ENCODE data around the gene ZNF619. TPM values are rescaled to one million over a fixed set of nuclear protein-coding genes. Genes with fewer than 3 reads are reported as not detected.

Gene ZNF619
- total and polyA plus RNA-seq, 9 of the 15 experiments (the other 6 are each of a cell fraction or from before 2014, with no cell fraction given): 1.3 to 9.1 (median 6.3) TPM

GRCh38 chr3:40463579-40463978, 13.3 kb upstream of the ZNF619 start (continued):
- TF ChIP-seq CTBP1 (IDR thresholded peaks at IDR 0.05; ENCODE audit: borderline replicate concordance) (no peak), ZNF324 (CRISPR knock-in tag; IDR thresholded peaks at IDR 0.05) (0 out of 2 replicates have a peak, but pooled peaks have one; percentile 9), RAD21 (CRISPR knock-in tag; conservative IDR thresholded peaks at IDR 0.05 in 1 of 2, IDR thresholded peaks at IDR 0.05 in 1 of 2) (no peak), RBM34 (IDR thresholded peaks at IDR 0.05; ENCODE audit: borderline replicate concordance, insufficient read depth, low read length) (no peak), SAFB2 (IDR thresholded peaks at IDR 0.05; ENCODE audit: borderline replicate concordance, low read depth, low read length, severe bottlenecking) (no peak), MAZ (CRISPR knock-in tag; conservative IDR thresholded peaks at IDR 0.05 in 1 of 2, IDR thresholded peaks at IDR 0.05 in 1 of 2) (0 out of 4 replicates have a peak, but pooled peaks of 1 of the 2 experiments have one; percentile 17), CHCHD3 (CRISPR knock-in tag; IDR thresholded peaks at IDR 0.05) (no peak), ZNF23 (CRISPR knock-in tag; IDR thresholded peaks at IDR 0.05) (no peak), POLR2AphosphoS2 (IDR thresholded peaks at IDR 0.05; ENCODE audit: low read length) (peak; percentile 39), EWSR1 (IDR thresholded peaks at IDR 0.05; ENCODE audit: borderline replicate concordance, low read depth, partially characterized antibody) (peak; percentile 29), FOXO4 (CRISPR knock-in tag; IDR thresholded peaks at IDR 0.05) (no peak), UBTF (IDR thresholded peaks at IDR 0.05; ENCODE audit: borderline replicate concordance in 1 of 2, low read depth in 2 of 2, low read length in 2 of 2) (no peak), PKNOX1 (IDR thresholded peaks at IDR 0.05) (no peak)
- TF ChIP-seq, protein P1, sequence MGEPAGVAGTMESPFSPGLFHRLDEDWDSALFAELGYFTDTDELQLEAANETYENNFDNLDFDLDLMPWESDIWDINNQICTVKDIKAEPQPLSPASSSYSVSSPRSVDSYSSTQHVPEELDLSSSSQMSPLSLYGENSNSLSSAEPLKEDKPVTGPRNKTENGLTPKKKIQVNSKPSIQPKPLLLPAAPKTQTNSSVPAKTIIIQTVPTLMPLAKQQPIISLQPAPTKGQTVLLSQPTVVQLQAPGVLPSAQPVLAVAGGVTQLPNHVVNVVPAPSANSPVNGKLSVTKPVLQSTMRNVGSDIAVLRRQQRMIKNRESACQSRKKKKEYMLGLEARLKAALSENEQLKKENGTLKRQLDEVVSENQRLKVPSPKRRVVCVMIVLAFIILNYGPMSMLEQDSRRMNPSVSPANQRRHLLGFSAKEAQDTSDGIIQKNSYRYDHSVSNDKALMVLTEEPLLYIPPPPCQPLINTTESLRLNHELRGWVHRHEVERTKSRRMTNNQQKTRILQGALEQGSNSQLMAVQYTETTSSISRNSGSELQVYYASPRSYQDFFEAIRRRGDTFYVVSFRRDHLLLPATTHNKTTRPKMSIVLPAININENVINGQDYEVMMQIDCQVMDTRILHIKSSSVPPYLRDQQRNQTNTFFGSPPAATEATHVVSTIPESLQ (CRISPR knock-in tag; IDR thresholded peaks at IDR 0.05): no peak
- TF ChIP-seq, protein P2, sequence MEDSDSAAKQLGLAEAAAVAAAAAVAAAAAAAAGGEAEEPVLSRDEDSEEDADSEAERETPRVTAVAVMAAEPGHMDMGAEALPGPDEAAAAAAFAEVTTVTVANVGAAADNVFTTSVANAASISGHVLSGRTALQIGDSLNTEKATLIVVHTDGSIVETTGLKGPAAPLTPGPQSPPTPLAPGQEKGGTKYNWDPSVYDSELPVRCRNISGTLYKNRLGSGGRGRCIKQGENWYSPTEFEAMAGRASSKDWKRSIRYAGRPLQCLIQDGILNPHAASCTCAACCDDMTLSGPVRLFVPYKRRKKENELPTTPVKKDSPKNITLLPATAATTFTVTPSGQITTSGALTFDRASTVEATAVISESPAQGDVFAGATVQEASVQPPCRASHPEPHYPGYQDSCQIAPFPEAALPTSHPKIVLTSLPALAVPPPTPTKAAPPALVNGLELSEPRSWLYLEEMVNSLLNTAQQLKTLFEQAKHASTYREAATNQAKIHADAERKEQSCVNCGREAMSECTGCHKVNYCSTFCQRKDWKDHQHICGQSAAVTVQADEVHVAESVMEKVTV (CRISPR knock-in tag; IDR thresholded peaks at IDR 0.05): no peak
- TF ChIP-seq, protein P3, sequence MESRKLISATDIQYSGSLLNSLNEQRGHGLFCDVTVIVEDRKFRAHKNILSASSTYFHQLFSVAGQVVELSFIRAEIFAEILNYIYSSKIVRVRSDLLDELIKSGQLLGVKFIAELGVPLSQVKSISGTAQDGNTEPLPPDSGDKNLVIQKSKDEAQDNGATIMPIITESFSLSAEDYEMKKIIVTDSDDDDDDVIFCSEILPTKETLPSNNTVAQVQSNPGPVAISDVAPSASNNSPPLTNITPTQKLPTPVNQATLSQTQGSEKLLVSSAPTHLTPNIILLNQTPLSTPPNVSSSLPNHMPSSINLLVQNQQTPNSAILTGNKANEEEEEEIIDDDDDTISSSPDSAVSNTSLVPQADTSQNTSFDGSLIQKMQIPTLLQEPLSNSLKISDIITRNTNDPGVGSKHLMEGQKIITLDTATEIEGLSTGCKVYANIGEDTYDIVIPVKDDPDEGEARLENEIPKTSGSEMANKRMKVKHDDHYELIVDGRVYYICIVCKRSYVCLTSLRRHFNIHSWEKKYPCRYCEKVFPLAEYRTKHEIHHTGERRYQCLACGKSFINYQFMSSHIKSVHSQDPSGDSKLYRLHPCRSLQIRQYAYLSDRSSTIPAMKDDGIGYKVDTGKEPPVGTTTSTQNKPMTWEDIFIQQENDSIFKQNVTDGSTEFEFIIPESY (CRISPR knock-in tag; IDR thresholded peaks at IDR 0.05): no peak

All from K562 (cell line).